IPS-15b (cell line): Measurements from ENCODE around the gene STOX2.
"Not testable (repeated sequence)": the region's sequence is repeated elsewhere in the genome, so short reads cannot be mapped to it uniquely, and the experiment has no call there.

Source experiments
- H3K27me3 ChIP-seq: one replicate; pipeline ENCODE4 v1.6.1; 2013; ENCODE audit warnings: low read length; ENCODE audit not compliant: control insufficient read depth, insufficient read depth
- H3K36me3 ChIP-seq: one replicate; pipeline ENCODE4 v1.6.1; 2013; ENCODE audit warnings: low read length; ENCODE audit not compliant: control insufficient read depth, insufficient read depth
- H3K4me1 ChIP-seq: one replicate; pipeline ENCODE4 v1.6.1; 2013; ENCODE audit warnings: mild to moderate bottlenecking, low read length; ENCODE audit not compliant: control insufficient read depth, insufficient read depth
- H3K4me3 ChIP-seq: one replicate; pipeline ENCODE4 v1.5.1; 2013; ENCODE audit warnings: low read depth, low read length
- H3K9ac ChIP-seq: one replicate; pipeline ENCODE4 v1.6.1; 2013; ENCODE audit warnings: low read depth, mild to moderate bottlenecking, low read length
- H3K9me3 ChIP-seq: one replicate; pipeline ENCODE4 v1.6.1; 2013; ENCODE audit warnings: mild to moderate bottlenecking, low read length; ENCODE audit not compliant: control insufficient read depth, insufficient read depth

The STOX2 gene

DNA sequence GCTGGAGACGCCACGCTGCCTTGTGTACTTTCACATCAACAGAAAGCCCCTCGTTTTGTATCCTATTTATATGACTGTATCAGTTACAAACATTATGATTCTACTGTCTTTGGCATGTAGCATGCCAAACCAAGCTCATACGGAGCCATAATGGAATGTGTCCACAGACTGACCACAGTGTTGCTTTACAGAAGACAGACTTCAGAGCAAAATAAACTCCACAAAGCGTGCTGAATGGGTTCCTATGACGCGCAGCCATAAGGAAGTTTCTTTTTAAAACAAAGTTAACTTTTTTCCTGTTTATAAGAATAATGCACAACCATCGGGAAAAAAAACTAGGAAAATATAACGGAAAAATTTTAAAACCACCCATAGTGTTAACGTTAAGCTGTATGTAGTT is 136.0 kb downstream of the STOX2 start:
- H3K27me3 ChIP-seq, result peaks cover 29% of the 10 kb centered on the region
- H3K4me1 ChIP-seq, result peaks cover 3% of the 10 kb centered on the region
- H3K9ac ChIP-seq, result no peak overlapping the region
- no peaks in the 10 kb centered on the region for H3K9me3 ChIP-seq
- H3K36me3 ChIP-seq, result no peaks in the 10 kb centered on the region
- no peak overlapping the region for H3K4me3 ChIP-seq

DNA sequence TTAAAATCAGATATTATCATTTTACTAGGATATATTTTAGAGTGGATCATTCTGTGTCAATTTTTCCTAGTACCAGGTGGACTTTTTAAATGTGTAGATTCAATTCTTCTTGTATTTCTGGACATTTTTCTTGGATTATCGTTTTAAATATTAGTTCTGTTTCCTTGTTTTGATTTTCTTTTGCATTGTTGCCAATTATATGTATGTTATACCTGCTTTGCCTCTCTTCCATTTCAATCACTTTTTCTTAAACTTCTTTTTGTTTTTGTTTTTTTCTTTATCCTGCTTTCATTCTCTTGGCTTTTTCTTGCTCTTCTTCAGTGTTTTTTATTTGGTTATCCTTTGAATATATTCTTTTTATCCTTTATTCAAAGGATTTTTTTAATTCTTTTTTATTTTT is 141.0 kb downstream of the STOX2 start:
- Histone ChIP-seq H3K4me1 (no peaks in the 10 kb centered on the region), H3K4me3 (no peak overlapping the region), H3K9me3 (no peaks in the 10 kb centered on the region), H3K27me3 (peaks cover 4% of the 10 kb centered on the region), H3K36me3 (no peaks in the 10 kb centered on the region), H3K9ac (no peak overlapping the region)

DNA sequence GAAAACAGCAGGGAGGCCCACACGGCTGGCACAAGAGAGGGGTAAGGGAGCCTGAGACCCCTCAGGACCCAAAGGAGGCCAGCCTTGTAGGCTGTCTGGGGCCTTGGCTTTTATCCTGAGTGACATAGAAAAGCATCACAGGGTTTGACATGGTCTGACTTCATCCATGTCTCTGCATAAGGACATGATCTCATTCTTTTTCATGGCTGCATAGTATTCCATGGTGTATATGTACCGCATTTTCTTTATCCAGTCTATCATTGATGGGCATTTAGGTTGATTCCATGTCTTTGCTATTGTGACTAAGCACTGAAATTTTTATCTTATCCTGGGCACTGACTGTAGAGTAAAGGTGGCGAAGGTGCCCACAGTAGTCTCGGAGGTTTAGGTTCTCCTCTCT is 146.2 kb downstream of the STOX2 start:
- H3K9me3 ChIP-seq, H3K27me3 ChIP-seq, H3K9ac ChIP-seq, H3K4me3 ChIP-seq, H3K36me3 ChIP-seq, H3K4me1 ChIP-seq: not testable (repeated sequence)

DNA sequence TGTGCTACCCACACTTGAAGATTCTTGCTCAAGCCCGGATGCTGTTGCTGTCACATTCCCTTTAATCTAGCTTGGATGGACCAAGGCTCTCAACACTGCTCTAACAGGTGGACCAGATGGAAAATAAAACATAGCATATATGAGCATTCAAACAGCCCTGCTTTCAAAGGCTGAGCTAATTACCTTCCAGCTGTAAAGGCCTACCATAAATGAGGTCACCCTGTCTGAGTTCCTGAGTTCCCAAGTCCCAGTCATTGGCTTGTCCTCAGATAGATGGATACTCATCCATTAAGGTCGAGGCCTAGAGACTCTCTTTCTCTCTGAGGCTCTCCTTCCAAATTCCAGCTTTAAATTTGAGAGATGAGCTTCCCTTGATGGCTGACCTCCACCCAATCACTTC is 147.5 kb downstream of the STOX2 start:
- H3K27me3 ChIP-seq, result no peaks in the 10 kb centered on the region
- no peaks in the 10 kb centered on the region for H3K9me3 ChIP-seq
- H3K36me3 ChIP-seq, result no peaks in the 10 kb centered on the region
- H3K4me3 ChIP-seq, result no peak overlapping the region
- no peak overlapping the region for H3K9ac ChIP-seq
- H3K4me1 ChIP-seq, result peaks cover 4% of the 10 kb centered on the region

DNA sequence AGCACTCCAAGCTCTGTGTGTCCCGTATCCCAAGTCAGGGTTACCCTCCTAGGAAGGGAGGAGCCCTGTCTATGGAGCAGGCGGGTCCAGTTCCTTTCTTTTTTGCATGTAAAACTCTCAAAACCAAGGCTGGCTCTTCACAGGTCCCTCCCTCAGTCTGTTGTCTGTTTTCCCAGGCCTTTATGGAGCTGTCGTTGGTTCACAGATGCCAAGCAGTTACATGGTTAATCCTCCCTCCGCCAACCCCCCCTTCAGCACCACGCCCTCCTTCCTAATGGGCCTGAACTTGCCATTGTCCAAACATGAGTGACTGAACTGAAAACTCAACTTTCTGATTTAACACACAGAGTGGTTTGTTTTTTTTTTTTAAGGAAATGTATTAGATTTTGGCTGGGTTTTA is 148.3 kb downstream of the STOX2 start:
- H3K36me3 ChIP-seq, result no peaks in the 10 kb centered on the region
- H3K9ac ChIP-seq, result no peak overlapping the region
- H3K4me1 ChIP-seq, result peaks cover 4% of the 10 kb centered on the region

DNA sequence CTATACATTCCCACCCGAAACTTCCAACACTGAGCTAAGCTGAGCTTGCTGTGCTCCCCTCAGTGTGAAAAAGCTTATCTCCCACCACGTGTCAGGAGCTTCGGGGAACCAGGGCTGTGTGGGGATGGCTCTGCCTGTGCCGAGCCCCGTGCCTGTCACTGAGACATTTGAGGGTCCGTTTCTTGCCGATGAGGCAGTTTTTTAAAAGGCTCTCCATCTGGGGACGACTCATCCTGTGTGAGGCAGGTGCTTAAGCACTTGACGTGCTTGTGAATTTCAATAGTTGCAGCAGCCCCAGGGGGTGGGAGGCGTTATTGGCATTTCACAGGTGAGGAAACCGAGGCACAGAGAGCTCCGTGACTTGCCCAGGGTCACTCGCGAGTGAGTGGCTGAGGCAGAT is 151.8 kb downstream of the STOX2 start:
- H3K9me3 ChIP-seq, result no peaks in the 10 kb centered on the region
- H3K9ac ChIP-seq, result no peak overlapping the region
- H3K4me3 ChIP-seq, result no peak overlapping the region
- H3K27me3 ChIP-seq, result no peaks in the 10 kb centered on the region
- H3K4me1 ChIP-seq, result peaks cover 4% of the 10 kb centered on the region
- no peaks in the 10 kb centered on the region for H3K36me3 ChIP-seq

More for the DNA sequence above, 148.3 kb downstream of the STOX2 start:
- H3K27me3 ChIP-seq, result no peaks in the 10 kb centered on the region
- H3K9me3 ChIP-seq, result no peaks in the 10 kb centered on the region
- no peak overlapping the region for H3K4me3 ChIP-seq

DNA sequence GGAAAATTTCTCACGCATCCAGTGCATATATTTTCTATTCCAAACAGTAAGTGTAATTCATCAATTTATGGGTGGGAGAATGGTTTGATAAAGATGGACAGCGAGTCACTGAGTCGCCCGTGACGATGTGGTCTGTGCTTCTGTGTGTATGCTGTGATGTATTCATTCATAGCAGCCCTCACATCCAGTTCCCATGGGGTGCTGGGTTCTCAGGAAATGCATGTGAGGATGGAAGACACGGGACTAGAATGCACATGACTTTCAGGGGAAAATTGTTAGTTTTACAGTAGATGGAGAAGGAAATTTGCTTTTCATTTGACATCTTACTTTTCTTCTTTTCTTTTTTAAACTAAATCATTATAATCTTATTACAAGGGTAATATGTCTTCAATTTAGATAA is 152.9 kb downstream of the STOX2 start:
- no peaks in the 10 kb centered on the region for H3K27me3 ChIP-seq
- no peak overlapping the region for H3K9ac ChIP-seq
- H3K4me1 ChIP-seq, result peaks cover 4% of the 10 kb centered on the region
- H3K9me3 ChIP-seq, result no peaks in the 10 kb centered on the region
- no peaks in the 10 kb centered on the region for H3K36me3 ChIP-seq
- no peak overlapping the region for H3K4me3 ChIP-seq

DNA sequence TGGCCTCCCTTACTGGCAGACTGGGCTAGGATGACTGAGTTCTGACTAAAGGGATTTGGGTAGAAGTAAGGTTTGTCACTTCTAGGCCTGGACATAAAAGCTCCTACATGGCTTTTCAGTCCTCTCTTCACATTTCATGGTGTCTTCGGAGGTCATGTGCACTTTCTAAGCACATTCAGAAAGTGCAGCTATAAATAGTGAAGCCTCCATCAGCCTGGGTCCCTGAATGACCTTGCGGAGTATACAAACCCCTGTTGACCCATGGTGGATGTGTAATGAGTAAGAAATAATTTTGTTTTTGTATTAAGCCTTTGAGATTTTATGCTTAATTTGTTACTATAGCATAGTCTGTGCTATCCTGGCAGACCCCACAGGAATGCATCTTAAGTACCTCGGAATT is 154.0 kb downstream of the STOX2 start:
- H3K4me3 ChIP-seq, result no peak overlapping the region

DNA sequence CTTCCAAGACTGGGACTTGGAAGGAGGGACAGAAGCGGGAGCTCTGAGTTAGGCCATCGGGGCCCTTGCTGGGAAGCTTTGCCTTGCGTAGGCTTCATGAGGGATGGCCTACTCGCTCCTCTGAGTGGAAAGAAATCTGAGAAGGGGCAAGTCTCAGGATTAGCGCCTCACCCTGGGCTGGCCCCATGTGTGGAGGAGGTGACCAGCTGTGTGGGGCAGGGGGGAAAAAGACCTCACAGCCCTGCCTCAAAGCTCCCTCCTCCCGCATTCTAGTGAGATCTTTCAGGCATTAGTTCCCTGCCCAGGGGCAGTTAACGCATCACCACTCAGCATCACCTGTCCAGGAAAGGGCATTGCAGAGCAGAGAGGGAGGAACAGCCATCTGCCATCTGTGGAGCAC is 156.5 kb downstream of the STOX2 start:
- H3K4me3 ChIP-seq, result no peak overlapping the region

More for the DNA sequence above, 154.0 kb downstream of the STOX2 start:
- Histone ChIP-seq H3K9me3 (no peaks in the 10 kb centered on the region), H3K36me3 (no peaks in the 10 kb centered on the region), H3K4me1 (peaks cover 4% of the 10 kb centered on the region), H3K9ac (no peak overlapping the region), H3K27me3 (no peaks in the 10 kb centered on the region)

DNA sequence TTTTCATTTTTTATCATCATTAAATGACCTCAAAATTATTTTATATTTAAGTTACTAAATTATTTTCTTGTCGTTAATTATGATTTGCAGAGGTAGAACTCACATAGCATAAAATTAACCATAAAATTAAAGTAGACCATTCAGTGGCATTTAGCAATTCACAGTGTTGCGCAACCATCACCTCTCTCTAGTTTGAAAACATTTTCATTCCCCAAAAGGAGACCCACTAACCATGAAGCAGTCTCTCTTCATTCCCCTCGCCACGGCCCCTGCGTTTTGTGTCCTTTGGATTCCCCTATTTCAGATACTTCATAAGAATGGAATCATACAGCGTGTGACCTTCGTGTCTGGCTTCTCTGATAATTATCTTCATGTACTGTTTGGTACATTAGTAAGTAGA is 157.7 kb downstream of the STOX2 start:
- no peaks in the 10 kb centered on the region for H3K4me1 ChIP-seq
- no peaks in the 10 kb centered on the region for H3K27me3 ChIP-seq
- H3K36me3 ChIP-seq, result no peaks in the 10 kb centered on the region
- no peak overlapping the region for H3K4me3 ChIP-seq
- no peak overlapping the region for H3K9ac ChIP-seq
- H3K9me3 ChIP-seq, result no peaks in the 10 kb centered on the region

More for the DNA sequence above, 156.5 kb downstream of the STOX2 start:
- no peaks in the 10 kb centered on the region for H3K9me3 ChIP-seq
- no peaks in the 10 kb centered on the region for H3K27me3 ChIP-seq
- H3K9ac ChIP-seq, result no peak overlapping the region
- H3K4me1 ChIP-seq, result peaks cover 3% of the 10 kb centered on the region
- no peaks in the 10 kb centered on the region for H3K36me3 ChIP-seq

DNA sequence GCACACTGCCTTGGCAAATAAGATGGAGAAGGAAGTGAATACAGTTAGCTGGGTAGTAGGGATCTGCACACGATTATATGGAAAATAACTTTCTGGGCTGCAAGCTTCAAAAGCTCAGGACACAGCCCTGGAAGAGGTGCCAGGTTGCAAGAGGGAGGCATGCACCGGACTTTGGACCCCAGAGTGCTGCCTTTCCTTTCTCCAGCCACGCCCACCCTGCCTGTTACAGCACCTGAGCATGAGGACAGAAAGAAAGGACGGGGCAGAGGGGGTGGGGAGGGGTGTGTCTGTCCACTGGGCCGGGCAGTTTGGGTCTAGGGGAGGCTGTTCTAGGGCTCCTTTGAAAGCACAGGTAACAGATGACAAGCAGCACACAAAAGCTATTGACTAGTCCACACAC is 159.8 kb downstream of the STOX2 start:
- Histone ChIP-seq H3K9me3 (no peaks in the 10 kb centered on the region), H3K36me3 (no peaks in the 10 kb centered on the region), H3K4me3 (no peak overlapping the region), H3K4me1 (no peaks in the 10 kb centered on the region), H3K27me3 (no peaks in the 10 kb centered on the region), H3K9ac (no peak overlapping the region)

DNA sequence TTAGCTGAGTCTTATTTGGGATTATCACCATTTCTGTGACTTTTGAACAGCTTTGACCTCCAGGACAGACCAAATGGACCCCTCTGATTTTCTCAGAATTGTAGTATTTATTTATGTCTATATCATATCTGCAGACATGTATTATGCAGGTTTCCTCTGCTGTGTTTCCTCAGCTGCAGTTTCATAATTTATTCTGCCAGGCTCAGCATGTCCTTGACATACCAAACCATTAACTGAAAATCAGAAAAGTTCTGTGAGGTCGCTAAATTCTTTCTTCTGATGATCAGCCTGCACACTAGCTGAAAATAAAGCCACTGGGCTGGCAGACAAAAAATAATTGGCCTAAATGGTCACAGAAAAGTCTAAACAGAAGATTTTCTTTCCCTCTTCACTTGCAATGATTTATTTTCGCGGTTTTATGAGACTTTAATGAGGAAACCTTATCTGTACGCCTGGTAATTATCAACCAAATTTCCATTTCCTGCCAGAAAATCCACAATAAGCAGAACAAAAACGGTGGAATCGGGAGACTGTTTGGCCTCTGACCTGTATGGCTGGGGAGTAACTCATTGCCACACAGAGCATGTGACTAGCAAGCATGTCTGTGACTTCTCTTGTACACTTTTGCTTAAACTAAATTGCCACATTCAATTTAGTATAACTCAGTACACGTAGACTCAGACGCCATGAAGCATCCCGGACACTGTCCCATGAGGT is 161.6 kb downstream of the STOX2 start:
- no peaks in the 10 kb centered on the region for H3K36me3 ChIP-seq
- H3K4me1 ChIP-seq, result no peaks in the 10 kb centered on the region
- H3K27me3 ChIP-seq, result no peaks in the 10 kb centered on the region
- H3K4me3 ChIP-seq, result no peak overlapping the region
- no peaks in the 10 kb centered on the region for H3K9me3 ChIP-seq
- H3K9ac ChIP-seq, result no peak overlapping the region
